ENCODE measurements around the gene LGALS14.

LGALS14 gene

DNA sequence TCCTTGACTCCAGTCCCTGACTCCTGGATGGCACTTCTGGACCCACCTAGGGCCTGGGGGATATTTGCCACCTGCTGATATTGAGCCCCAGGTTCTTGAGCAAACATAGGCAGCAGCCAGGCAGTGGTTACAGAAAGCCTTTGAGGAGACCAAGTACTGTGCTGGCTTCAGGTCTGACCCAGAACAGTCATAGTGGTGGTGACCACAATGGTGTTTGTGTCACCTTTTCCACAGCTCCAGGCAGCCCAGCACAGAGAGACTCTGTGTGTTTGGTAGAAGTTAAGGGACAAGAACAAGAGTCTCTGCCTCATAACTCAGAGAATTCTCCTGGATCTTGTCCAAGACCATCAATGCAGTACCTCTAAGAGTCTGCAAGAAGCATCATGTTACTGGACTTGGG is 48.1 kb downstream of the LGALS14 start:
- DNase-seq: no peak

GRCh38 chr19:39752795-39753194 is 48.5 kb downstream of the LGALS14 start:
- DNase-seq: no peak

GRCh38 chr19:39754544-39754943 is 50.3 kb downstream of the LGALS14 start:
- no peak for DNase-seq

DNA sequence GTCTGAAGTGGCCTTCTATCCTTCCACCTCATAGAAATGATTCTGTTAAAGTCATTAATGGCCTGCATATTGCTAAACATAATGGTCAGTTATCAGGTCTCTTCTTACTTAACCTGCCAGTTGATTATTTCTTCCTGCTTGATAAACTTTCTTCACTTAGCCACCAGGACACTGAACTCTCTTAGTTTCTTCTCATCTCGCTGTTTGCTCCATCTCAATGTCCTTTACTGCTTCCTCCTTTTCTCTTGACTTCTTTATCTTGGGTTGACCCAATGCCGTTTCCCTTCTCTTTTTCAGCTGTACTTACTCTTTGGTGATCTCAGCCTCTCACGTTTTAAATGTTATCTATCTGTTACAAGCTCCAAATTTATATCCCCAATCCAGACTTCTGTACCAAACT is 50.7 kb downstream of the LGALS14 start:
- DNase-seq: no peak

All from NCI-H1417 (cell line).